WERI-Rb-1 (cell line): ENCODE measurements around the gene MELK.

Experiments used
- DNase-seq: peaks from one replicate; pipeline ENCODE4 v3.0.0-alpha.2; 2020
- H3K27ac ChIP-seq: fragments of 250-450 bp; sonication (Bioruptor Pico); 2 replicates; pipeline ENCODE4 v1.5.1; 2020; ENCODE audit warnings: mild to moderate bottlenecking, moderate library complexity
- H3K27me3 ChIP-seq: fragments of 250-450 bp; sonication (Bioruptor Pico); 2 replicates; pipeline ENCODE4 v1.5.1; 2021; ENCODE audit warnings: mild to moderate bottlenecking, low read depth, moderate library complexity; ENCODE audit not compliant: insufficient read depth, severe bottlenecking
- H3K36me3 ChIP-seq: fragments of 250-450 bp; sonication (Bioruptor Pico); 2 replicates; pipeline ENCODE4 v1.5.1; 2020; ENCODE audit warnings: mild to moderate bottlenecking, moderate library complexity
- H3K4me3 ChIP-seq: 2 replicates; pipeline ENCODE4 v1.5.1; 2011; ENCODE audit warnings: low read depth, mild to moderate bottlenecking, control low read depth, low read length
- H3K9me3 ChIP-seq: fragments of 250-450 bp; sonication (Bioruptor Pico); 2 replicates; pipeline ENCODE4 v1.5.1; 2021; ENCODE audit warnings: mild to moderate bottlenecking, moderate library complexity; ENCODE audit not compliant: severe bottlenecking
- TF ChIP-seq, protein P1 (sequence below): IDR thresholded peaks from 2 replicates; pipeline ENCODE4 v1.5.1; 2011; ENCODE audit warnings: low read depth, mild to moderate bottlenecking, control low read depth, inconsistent platforms, low read length

The MELK gene

GRCh38 chr9:36713515-36714490 is 141.1 kb downstream of the MELK start:
- Histone ChIP-seq H3K27ac (no peak overlapping the region), H3K9me3 (no peaks in the 10 kb centered on the region), H3K27me3 (no peaks in the 10 kb centered on the region), H3K4me3 (no peak overlapping the region), H3K36me3 (no peaks in the 10 kb centered on the region)
- DNase-seq: no peak
- TF ChIP-seq, protein P1, sequence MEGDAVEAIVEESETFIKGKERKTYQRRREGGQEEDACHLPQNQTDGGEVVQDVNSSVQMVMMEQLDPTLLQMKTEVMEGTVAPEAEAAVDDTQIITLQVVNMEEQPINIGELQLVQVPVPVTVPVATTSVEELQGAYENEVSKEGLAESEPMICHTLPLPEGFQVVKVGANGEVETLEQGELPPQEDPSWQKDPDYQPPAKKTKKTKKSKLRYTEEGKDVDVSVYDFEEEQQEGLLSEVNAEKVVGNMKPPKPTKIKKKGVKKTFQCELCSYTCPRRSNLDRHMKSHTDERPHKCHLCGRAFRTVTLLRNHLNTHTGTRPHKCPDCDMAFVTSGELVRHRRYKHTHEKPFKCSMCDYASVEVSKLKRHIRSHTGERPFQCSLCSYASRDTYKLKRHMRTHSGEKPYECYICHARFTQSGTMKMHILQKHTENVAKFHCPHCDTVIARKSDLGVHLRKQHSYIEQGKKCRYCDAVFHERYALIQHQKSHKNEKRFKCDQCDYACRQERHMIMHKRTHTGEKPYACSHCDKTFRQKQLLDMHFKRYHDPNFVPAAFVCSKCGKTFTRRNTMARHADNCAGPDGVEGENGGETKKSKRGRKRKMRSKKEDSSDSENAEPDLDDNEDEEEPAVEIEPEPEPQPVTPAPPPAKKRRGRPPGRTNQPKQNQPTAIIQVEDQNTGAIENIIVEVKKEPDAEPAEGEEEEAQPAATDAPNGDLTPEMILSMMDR: no peak

DNA sequence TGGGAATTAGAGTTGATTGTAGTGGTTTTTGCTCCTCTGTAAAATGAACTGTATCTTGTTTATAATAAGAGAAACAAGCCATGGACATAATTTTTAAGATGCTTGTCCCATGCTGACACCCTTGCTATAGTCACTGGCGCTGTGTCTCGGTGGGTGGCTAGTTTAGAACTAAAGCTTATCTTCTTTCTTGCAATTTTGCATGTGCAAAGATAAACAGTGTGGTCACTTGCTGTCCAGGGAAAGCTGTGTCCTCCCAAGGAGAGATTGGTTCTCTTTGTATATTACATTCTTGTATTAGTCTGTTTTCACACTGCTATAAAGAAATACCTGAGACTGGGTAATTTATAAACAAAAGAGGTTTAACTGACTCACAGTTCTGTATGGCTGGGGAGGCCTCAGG is 143.8 kb downstream of the MELK start:
- Histone ChIP-seq H3K4me3 (no peak overlapping the region), H3K9me3 (no peaks in the 10 kb centered on the region), H3K27me3 (no peaks in the 10 kb centered on the region), H3K27ac (no peak overlapping the region), H3K36me3 (no peaks in the 10 kb centered on the region)
- TF ChIP-seq, protein P1: no peak
- DNase-seq: no peak

GRCh38 chr9:36717276-36717675 is 144.6 kb downstream of the MELK start:
- TF ChIP-seq, protein P1: no peak
- H3K9me3 ChIP-seq: no peaks in the 10 kb centered on the region

DNA sequence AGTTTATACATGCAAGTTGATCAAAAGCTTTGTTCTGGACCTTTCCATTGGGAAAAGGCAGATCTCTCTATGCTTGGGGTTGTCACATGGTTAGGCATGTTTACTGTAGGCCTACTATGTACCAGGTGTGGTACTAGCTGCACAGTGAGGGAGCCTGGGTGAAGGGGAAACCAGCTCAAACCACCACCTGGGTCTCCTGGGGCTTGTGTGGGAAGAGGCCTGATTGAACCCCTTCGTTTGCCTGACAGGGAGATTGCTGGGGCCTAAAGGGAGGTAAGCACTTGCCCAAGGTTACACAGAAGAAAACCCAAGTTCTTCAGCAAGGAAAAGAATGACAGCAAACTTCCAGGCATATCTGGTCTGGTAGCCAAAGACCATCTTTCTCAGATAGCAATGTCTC is 145.9 kb downstream of the MELK start:
- Histone ChIP-seq H3K27me3 (no peaks in the 10 kb centered on the region), H3K4me3 (no peak overlapping the region), H3K27ac (no peak overlapping the region), H3K9me3 (no peaks in the 10 kb centered on the region), H3K36me3 (no peaks in the 10 kb centered on the region)
- no peak for DNase-seq
- TF ChIP-seq, protein P1: no peak

More at GRCh38 chr9:36717276-36717675, 144.6 kb downstream of the MELK start:
- Histone ChIP-seq H3K27ac (no peak overlapping the region), H3K36me3 (no peaks in the 10 kb centered on the region), H3K27me3 (no peaks in the 10 kb centered on the region), H3K4me3 (no peak overlapping the region)
- DNase-seq: no peak

DNA sequence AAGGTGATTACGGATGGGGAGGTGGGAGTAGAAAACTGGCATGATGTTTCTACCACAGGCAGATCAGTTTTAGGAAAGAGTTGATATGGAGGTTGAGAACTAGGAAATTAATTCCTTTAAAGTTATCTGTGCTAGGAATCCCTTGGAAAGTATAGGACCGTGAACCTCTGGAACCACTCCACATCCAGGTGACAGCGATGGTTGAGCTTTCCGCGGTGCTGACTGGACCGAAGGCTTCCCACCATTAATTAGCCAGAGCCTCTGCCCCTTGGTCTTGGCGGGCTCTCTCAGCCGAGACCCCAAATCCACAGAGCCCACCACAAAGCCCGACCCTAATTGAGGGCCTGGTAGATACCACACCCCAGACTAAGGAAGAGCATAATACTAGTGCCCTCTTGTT is 147.3 kb downstream of the MELK start:
- Histone ChIP-seq H3K27me3 (no peaks in the 10 kb centered on the region), H3K36me3 (no peaks in the 10 kb centered on the region), H3K9me3 (no peaks in the 10 kb centered on the region), H3K4me3 (no peak overlapping the region), H3K27ac (no peak overlapping the region)
- no peak for DNase-seq
- TF ChIP-seq, protein P1: no peak
